ENCODE measurements around the gene SSPN.

The SSPN gene

GRCh38 chr12:26197832-26198231, 2.5 kb downstream of the SSPN start:
- H3K27ac ChIP-seq: no peak overlapping the region
- TF ChIP-seq CTCF (conservative IDR thresholded peaks at IDR 0.05): no peak

GRCh38 chr12:26198742-26199141, 3.4 kb downstream of the SSPN start:
- H3K27ac ChIP-seq: no peak overlapping the region
- TF ChIP-seq CTCF (conservative IDR thresholded peaks at IDR 0.05): no peak

- no peak for TF ChIP-seq CTCF (conservative IDR thresholded peaks at IDR 0.05)
- no peak overlapping the region for H3K27ac ChIP-seq
These were observed 7.9 kb downstream of the SSPN start for GRCh38 chr12:26203167-26203780.

- no peak overlapping the region for H3K27ac ChIP-seq
- no peak for TF ChIP-seq CTCF (conservative IDR thresholded peaks at IDR 0.05)
These were observed 9.4 kb downstream of the SSPN start for GRCh38 chr12:26204612-26205289.

GRCh38 chr12:26205298-26205697, 9.9 kb downstream of the SSPN start:
- no peak overlapping the region for H3K27ac ChIP-seq
- TF ChIP-seq CTCF (conservative IDR thresholded peaks at IDR 0.05): no peak

GRCh38 chr12:26205941-26206340, 10.6 kb downstream of the SSPN start:
- H3K27ac ChIP-seq: no peak overlapping the region
- no peak for TF ChIP-seq CTCF (conservative IDR thresholded peaks at IDR 0.05)

GRCh38 chr12:26211331-26211730, 16.0 kb downstream of the SSPN start:
- no peak overlapping the region for H3K27ac ChIP-seq
- no peak for TF ChIP-seq CTCF (conservative IDR thresholded peaks at IDR 0.05)
